ENCODE results near the gene NCK2.

DNA sequence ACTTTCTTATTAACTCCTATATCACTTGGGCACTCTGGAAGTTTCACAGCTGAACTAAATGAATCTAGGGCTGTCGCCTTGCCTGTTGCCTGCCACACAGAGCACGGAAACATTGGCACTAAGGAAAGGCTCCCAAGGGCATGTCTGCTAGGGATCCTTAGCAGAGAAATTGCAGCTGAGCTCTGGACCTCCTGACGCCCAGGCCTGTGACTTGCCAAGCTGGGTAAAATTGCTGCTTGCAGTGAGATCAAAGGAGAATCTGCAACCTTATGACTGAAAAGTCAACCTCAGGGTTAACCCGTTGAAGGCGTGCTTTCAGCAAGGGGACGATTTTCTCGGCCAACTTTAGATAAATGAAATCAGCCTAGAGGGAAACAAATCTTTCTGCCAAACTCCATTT, 189.8 kb downstream of the NCK2 start:
- no peak for TF ChIP-seq CTCF (conservative IDR thresholded peaks at IDR 0.05; ENCODE audit: low read length)
- TF ChIP-seq EZH2phosphoT487 (IDR thresholded peaks at IDR 0.05; ENCODE audit: borderline replicate concordance): no peak

All from Loucy (cell line).